PFSK-1 (cell line): ENCODE measurements around the gene GMPR2.

Experiments used
- POLR2AphosphoS5 ChIP-seq: IDR thresholded peaks from 2 replicates; pipeline ENCODE4 v1.6.1; 2012; ENCODE audit warnings: low read depth, mild to moderate bottlenecking, control low read depth, low read length, moderate library complexity
- TAF1 ChIP-seq: IDR thresholded peaks from 2 replicates; pipeline ENCODE4 v1.6.1; 2012; ENCODE audit warnings: low read length, control low read depth, borderline replicate concordance; ENCODE audit not compliant: insufficient read depth

DNA sequence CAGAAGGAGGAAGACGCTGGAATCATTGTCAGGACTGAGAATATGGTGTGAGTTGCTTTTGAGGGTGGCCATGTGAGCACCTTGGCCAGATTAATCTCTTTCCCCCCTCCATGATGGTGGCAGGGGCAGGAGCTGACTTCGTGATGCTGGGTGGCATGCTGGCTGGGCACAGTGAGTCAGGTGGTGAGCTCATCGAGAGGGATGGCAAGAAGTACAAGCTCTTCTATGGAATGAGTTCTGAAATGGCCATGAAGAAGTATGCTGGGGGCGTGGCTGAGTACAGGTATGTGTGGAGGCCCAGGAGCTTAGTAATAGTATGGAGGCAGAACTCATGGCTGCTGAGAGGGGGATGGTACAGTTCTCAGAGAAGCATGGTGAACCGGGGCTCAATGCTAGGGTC lies 5.4 kb downstream of the GMPR2 start:
- TF ChIP-seq POLR2AphosphoS5, result no peak
- TF ChIP-seq TAF1, result no peak
